HG02884 (cell line): ENCODE data around the gene CDC42EP5.
A peak's percentile ranks its signal among the peaks of the same experiment; 100 is the strongest.
"Not testable (repeated sequence)": the region's sequence is repeated elsewhere in the genome, so short reads cannot be mapped to it uniquely, and the experiment has no call there.

Source experiments
- ATAC-seq: cut with Tn5 transposase; IDR thresholded peaks from one replicate; pipeline ENCODE4 v1.9.1; 2021; ENCODE audit warnings: mild to moderate bottlenecking, moderate library complexity; ENCODE audit not compliant: unreplicated experiment

Gene CDC42EP5

GRCh38 chr19:54489766-54490165 is 16.7 kb upstream of the CDC42EP5 start:
- no peak for ATAC-seq

- ATAC-seq: no peak
These were observed 16.2 kb upstream of the CDC42EP5 start for GRCh38 chr19:54489341-54489740.

- ATAC-seq: no peak
These were observed 12.8 kb upstream of the CDC42EP5 start for GRCh38 chr19:54485851-54486250.

- no peak for ATAC-seq
These were observed 11.4 kb upstream of the CDC42EP5 start for GRCh38 chr19:54484451-54484850.

- no peak for ATAC-seq
These were observed 9.8 kb upstream of the CDC42EP5 start for GRCh38 chr19:54482889-54483288.

GRCh38 chr19:54481326-54481930 is 8.3 kb upstream of the CDC42EP5 start:
- no peak for ATAC-seq

- no peak for ATAC-seq
These were observed 7.0 kb upstream of the CDC42EP5 start for GRCh38 chr19:54480051-54480450.

- ATAC-seq: no peak
These were observed 5.7 kb upstream of the CDC42EP5 start for GRCh38 chr19:54478677-54479266.

- ATAC-seq: no peak
These were observed 4.6 kb upstream of the CDC42EP5 start for GRCh38 chr19:54477650-54478049.

- no peak for ATAC-seq
These were observed 2.6 kb upstream of the CDC42EP5 start for GRCh38 chr19:54475706-54476105.

- ATAC-seq: no peak
These were observed 836 bp upstream of the CDC42EP5 start for GRCh38 chr19:54473892-54474372.

- no peak for ATAC-seq
These were observed 1.9 kb downstream of the CDC42EP5 start for GRCh38 chr19:54470991-54471782.

- no peak for ATAC-seq
These were observed 2.7 kb downstream of the CDC42EP5 start for GRCh38 chr19:54470276-54470887.

GRCh38 chr19:54469496-54469934 is 3.6 kb downstream of the CDC42EP5 start:
- ATAC-seq: no peak

- not testable (repeated sequence) for ATAC-seq
These were observed 7.0 kb downstream of the CDC42EP5 start for GRCh38 chr19:54466110-54466480.

- no peak for ATAC-seq
These were observed 7.5 kb downstream of the CDC42EP5 start for GRCh38 chr19:54465426-54466109.

GRCh38 chr19:54464630-54465425 is 8.3 kb downstream of the CDC42EP5 start:
- ATAC-seq: peak; percentile 36

- peak; percentile 41 for ATAC-seq
These were observed 9.0 kb downstream of the CDC42EP5 start for GRCh38 chr19:54464044-54464629.

- ATAC-seq: peak; percentile 48
These were observed 9.5 kb downstream of the CDC42EP5 start, which contains the start of gene LENG9 for GRCh38 chr19:54463531-54464043. Gene LENG9, minus strand, starts transcription at chr19:54463778. Its CDS starts 252 bp downstream, at chr19:54463526.
